NCI-H1092 treated with DMSO at 0.1 percent for 48 hours (cell line): ENCODE results near the gene ISOC1.

ENCODE experiments used
- DNase-seq: peaks from one replicate; lab custom pipeline; 2025; lab: John Stamatoyannopoulos, UW

The ISOC1 gene

DNA sequence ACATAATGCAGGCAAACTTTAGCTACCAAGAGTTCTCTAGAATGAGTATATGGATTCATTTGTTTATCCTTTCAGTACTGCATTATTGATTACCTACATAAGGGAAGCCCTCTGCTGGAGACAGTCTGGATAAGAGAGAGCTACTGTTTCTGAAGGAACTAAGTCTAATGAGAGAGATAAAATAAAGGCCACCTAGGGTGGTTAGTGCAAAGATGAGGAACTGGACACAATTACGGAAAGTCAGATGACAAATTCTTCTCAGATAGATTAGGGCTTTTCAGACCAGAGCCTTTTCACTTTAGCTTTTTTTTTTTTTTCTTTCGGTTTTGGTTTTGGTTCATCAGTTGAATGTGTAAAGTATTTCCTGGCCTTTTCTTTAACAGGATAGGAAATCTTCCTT lies 31.3 kb downstream of the ISOC1 start:
- no peak for DNase-seq

DNA sequence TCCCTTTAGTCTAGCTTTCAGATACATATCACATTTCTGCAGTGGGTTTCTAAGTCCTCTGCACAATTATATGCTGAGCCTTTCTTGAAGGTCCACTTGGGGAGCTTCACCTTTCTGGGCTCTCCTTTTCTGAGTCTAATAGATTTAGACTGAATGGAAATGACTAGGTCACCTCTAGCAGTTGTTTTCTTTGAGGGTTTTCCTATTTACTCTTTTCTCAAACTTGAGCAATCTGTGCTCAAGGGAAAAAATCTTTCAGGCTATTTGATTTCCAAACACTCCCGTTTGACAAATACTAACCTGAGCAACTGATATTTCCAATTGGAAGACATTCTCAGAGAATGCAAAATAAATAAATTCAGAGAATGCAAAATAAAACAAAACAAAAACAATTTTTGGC lies 39.0 kb downstream of the ISOC1 start:
- DNase-seq: no peak

DNA sequence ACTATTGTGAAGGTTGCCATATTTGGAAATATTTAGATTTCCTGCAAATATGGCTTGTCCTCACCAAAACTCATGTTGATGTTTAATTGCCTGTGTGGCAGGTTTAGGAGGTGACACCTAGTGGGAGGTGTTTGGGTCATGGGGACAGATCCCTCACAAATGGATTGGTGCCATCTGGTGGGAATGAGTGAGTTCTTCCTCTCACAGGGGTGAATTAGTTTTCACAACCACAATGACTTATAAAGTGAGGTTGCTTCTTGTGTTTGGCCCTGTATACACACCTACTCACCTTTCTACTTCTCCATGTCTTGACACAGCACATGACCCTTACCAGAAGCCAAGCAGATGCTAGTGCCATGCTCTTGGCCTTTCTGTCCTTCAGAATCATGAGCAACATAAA lies 41.1 kb downstream of the ISOC1 start:
- no peak for DNase-seq

DNA sequence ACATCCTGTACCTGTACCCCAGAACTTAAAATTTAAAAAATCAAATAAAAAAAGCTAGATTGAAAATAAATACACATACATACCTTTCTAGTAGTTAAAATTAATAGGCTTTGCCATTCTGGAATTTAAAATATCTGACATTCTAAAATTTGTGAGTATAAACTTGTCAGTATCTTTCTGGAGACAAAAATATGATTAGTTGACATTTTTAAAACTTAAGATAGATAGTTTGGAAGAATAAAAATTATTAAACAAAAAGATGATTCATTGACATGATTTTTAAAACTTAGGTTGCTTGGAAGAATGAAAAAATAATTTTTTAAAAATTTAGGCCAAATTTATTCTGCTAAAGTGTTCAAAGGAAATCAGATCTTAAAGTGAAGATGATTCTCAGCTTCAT lies 43.1 kb downstream of the ISOC1 start:
- DNase-seq: no peak

DNA sequence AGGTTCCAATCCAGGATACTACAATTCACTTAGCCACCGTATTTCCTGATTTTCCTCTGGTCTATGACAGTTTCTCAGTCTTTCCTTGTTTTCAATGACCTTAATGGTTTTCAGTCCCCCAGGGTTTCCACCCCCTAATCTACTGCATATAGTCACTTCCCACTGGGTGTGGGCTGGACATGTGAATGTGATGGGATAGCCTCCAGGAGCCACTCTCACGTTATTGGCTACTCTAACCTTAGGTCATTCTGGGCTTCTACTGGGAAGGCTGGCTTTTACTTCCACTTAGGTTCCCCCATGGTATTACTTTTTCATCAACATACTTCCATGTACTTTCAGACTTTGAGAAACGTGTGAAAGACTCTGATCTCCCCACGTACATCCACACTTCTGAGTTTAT lies 46.5 kb downstream of the ISOC1 start:
- DNase-seq: no peak

DNA sequence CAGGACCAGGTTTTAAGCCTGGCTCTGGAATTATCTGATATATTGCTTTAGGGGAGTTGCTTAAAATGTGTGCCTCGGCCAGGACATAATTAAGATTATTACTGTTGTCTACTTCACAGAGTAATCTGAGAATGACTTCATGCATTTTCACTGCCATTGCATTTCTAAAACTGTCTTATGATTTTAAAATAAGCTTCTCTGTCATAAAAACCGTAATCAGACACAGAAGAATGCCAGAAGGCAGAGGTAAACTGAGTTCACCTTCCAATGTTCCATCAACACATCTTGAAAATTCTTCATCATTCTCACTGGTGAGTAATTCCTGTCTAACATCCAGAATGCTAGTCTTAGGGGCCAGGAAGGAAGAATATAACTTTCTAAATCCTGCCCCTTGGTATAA lies 47.1 kb downstream of the ISOC1 start:
- no peak for DNase-seq

DNA sequence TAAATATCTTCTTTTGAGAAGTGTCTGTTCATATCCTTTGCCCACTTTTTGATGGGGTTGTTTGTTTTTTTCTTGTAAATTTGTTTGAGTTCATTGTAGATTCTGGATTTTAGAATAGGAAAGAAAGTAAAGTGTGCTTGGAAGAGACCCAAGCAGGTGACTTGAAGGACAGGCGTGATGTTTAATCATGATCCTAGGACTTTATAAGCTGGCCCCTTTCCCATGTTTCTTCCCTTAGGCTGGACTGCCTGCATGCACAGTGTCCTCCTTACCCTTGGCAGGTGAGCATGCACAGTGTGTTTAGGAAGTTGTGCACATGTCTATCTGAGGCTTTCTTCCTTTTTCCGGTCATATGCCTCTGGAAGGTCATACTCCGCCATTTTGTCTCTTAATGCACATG lies 61.3 kb downstream of the ISOC1 start:
- DNase-seq: no peak

DNA sequence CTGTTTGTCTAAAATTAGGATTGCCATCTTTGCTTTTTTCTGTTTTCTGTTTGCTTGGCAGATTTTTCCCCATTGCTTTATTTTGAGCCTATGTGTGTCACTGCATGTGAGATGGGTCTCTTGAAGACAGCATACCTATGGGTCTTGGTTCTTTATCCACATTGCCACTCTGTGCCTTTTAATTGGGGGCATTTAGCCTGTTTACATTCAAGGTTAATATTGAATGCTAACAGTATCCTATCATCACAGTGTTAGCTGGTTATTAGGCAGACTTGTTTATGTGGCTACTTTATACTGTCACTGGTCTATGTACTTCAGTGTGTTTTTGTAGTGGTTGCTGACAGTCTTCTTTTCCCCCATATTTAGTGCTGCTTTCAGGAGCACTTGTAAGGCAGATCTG lies 67.3 kb downstream of the ISOC1 start:
- no peak for DNase-seq
